Activated CD4-positive, alpha-beta T cell treated with anti-CD3 and anti-CD28 coated beads, Interleukin-2, Interleukin-4, amounts not matched to agents 100 ng/mL and 50 ng/mL, durations not matched to agents 16 hours and 8 hours (primary cell): ENCODE results near the gene KTI12.
"Not testable (repeated sequence)": the region's sequence is repeated elsewhere in the genome, so short reads cannot be mapped to it uniquely, and the experiment has no call there.

Source experiments
- DNase-seq: peaks from one replicate; pipeline ENCODE4 v3.0.0-alpha.2; 2020; ENCODE audit warnings: low spot score

The KTI12 gene

GRCh38 chr1:52033190-52034049 lies at the start of gene KTI12:
KTI12 (minus strand) TSS chr1:52033810; CDS start chr1:52033761, 49 bp downstream.
- peak; percentile 90 for DNase-seq

GRCh38 chr1:52080014-52080415 lies 46.4 kb upstream of the KTI12 start:
- DNase-seq, result no peak

GRCh38 chr1:52077277-52077676 lies 43.7 kb upstream of the KTI12 start:
- not testable (repeated sequence) for DNase-seq

GRCh38 chr1:52072291-52072690 lies 38.7 kb upstream of the KTI12 start:
- no peak for DNase-seq

- no peak for DNase-seq
Measured at GRCh38 chr1:52070704-52071103, 37.1 kb upstream of the KTI12 start.

GRCh38 chr1:52063192-52063591 lies 29.6 kb upstream of the KTI12 start:
- no peak for DNase-seq

- no peak for DNase-seq
Measured at GRCh38 chr1:52060822-52061221, 27.2 kb upstream of the KTI12 start.

GRCh38 chr1:52059888-52060287 lies 26.3 kb upstream of the KTI12 start:
- DNase-seq, result no peak

- no peak for DNase-seq
Measured at GRCh38 chr1:52059321-52059720, 25.7 kb upstream of the KTI12 start.

- DNase-seq, result no peak
Measured at GRCh38 chr1:52057876-52058415, 24.3 kb upstream of the KTI12 start.

- DNase-seq, result no peak
Measured at GRCh38 chr1:52057255-52057654, 23.6 kb upstream of the KTI12 start.

- no peak for DNase-seq
Measured at GRCh38 chr1:52056937-52057231, 23.3 kb upstream of the KTI12 start.

GRCh38 chr1:52056163-52056936 lies 22.7 kb upstream of the KTI12 start, which contains the start of gene BTF3L4:
BTF3L4 (plus strand) TSS chr1:52056295; CDS start chr1:52059848, 3,553 bp downstream.
- peak; percentile 95 for DNase-seq

GRCh38 chr1:52055866-52056162 lies 22.2 kb upstream of the KTI12 start:
- no peak for DNase-seq

- DNase-seq, result peak; percentile 78
Measured at GRCh38 chr1:52055066-52055865, 21.7 kb upstream of the KTI12 start, which contains the start of gene TXNDC12. TXNDC12 (minus strand) TSS chr1:52055191; CDS start chr1:52055096, 95 bp downstream.

- DNase-seq, result no peak
Measured at GRCh38 chr1:52054496-52055065, 21.0 kb upstream of the KTI12 start.

- no peak for DNase-seq
Measured at GRCh38 chr1:52053862-52054261, 20.3 kb upstream of the KTI12 start.

- DNase-seq, result not testable (repeated sequence)
Measured at GRCh38 chr1:52049337-52049736, 15.7 kb upstream of the KTI12 start.

- DNase-seq, result not testable (repeated sequence)
Measured at GRCh38 chr1:52045666-52046195, 12.1 kb upstream of the KTI12 start.

GRCh38 chr1:52045236-52045635 lies 11.6 kb upstream of the KTI12 start:
- DNase-seq, result no peak

- no peak for DNase-seq
Measured at GRCh38 chr1:52041551-52042185, 8.1 kb upstream of the KTI12 start.
